Activated naive CD8-positive, alpha-beta T cell treated with anti-CD3 and anti-CD28 coated beads, Interleukin-2, amount 50 U/mL, for 24 hours (primary cell): ENCODE results near the gene MBP.
A peak's percentile ranks its signal among the peaks of the same experiment; 100 is the strongest.

Experiments used
- ATAC-seq: fragments of 150-1000 bp; cut with Tn5 transposase; one replicate; pipeline ENCODE4 v1.10.0; 2021
- DNase-seq: peaks from one replicate; pipeline ENCODE4 v3.0.0; 2021
- H3K27ac Mint-ChIP-seq: one replicate; pipeline ENCODE4 v1.8.0; 2021; ENCODE audit warnings: mild to moderate bottlenecking, mixed read lengths
- H3K27me3 Mint-ChIP-seq: one replicate; pipeline ENCODE4 v1.8.0; 2021; ENCODE audit warnings: mixed read lengths
- H3K36me3 Mint-ChIP-seq: one replicate; pipeline ENCODE4 v1.8.0; 2021; ENCODE audit warnings: low read depth, mixed read lengths
- H3K4me1 Mint-ChIP-seq: one replicate; pipeline ENCODE4 v1.8.0; 2021; ENCODE audit warnings: mixed read lengths
- H3K4me3 Mint-ChIP-seq: one replicate; pipeline ENCODE4 v1.8.0; 2021; ENCODE audit warnings: mild to moderate bottlenecking, moderate library complexity, mixed read lengths
- H3K9me3 Mint-ChIP-seq: one replicate; pipeline ENCODE4 v1.8.0; 2021; ENCODE audit warnings: mixed read lengths

MBP gene

GRCh38 chr18:77047803-77048419, 84.7 kb downstream of the MBP start:
- ATAC-seq (no peak), DNase-seq (no peak)
- peaks cover 23% of the 10 kb centered on the region for H3K36me3 Mint-ChIP-seq
- H3K27me3 Mint-ChIP-seq = no peaks in the 10 kb centered on the region
- H3K4me1 Mint-ChIP-seq = peaks cover 15% of the 10 kb centered on the region
- no peak overlapping the region for H3K4me3 Mint-ChIP-seq
- H3K9me3 Mint-ChIP-seq = no peaks in the 10 kb centered on the region
- peak overlapping the region; percentile 67 for H3K27ac Mint-ChIP-seq

DNA sequence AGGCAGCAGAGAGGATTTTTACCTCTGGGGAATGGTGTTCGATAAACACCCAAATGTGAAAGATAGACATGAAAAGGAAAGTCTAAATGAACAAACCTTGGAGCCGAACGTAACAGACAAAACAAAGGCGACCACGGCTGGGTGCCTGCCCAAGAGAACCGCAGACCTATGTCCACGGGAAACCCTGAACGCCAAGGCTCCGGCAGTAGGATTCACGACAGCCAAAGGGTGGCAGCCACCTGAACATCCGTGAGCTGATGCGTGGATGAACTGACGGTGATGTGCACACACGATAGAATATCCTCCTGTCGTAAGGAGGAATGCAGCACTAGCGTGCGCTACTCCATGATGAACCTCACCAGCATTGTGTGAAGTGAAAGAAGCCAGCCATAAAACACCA, 85.6 kb downstream of the MBP start:
- no peak overlapping the region for H3K27ac Mint-ChIP-seq
- peaks cover 30% of the 10 kb centered on the region for H3K36me3 Mint-ChIP-seq
- no peaks in the 10 kb centered on the region for H3K9me3 Mint-ChIP-seq
- DNase-seq (no peak), ATAC-seq (no peak)
- H3K27me3 Mint-ChIP-seq = no peaks in the 10 kb centered on the region
- H3K4me1 Mint-ChIP-seq = peaks cover 9% of the 10 kb centered on the region
- no peak overlapping the region for H3K4me3 Mint-ChIP-seq

DNA sequence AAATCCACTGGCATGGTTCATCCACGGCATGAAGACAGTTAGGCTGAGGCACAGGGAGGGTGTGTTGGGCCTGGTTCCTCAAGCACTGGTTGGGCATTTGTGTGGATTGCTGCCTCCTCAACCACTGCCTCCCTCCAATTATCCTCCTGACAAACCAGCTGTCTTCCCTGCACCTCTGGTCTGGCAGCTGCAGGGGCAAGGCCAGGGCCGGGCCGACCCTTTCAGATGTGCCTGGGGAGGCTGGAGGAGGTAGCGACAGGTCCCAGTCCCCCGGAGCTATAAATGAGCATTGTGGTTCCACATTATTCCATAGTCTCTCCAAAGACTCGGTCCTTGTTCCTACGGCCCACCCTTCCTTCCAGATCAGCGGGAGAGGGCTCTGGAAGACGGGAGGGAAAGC, 86.2 kb downstream of the MBP start:
- no peak for ATAC-seq
- DNase-seq = no peak
- H3K27me3 Mint-ChIP-seq = no peaks in the 10 kb centered on the region
- no peak overlapping the region for H3K4me3 Mint-ChIP-seq
- no peak overlapping the region for H3K27ac Mint-ChIP-seq
- peaks cover 7% of the 10 kb centered on the region for H3K4me1 Mint-ChIP-seq
- H3K9me3 Mint-ChIP-seq = no peaks in the 10 kb centered on the region
- H3K36me3 Mint-ChIP-seq = peaks cover 30% of the 10 kb centered on the region

DNA sequence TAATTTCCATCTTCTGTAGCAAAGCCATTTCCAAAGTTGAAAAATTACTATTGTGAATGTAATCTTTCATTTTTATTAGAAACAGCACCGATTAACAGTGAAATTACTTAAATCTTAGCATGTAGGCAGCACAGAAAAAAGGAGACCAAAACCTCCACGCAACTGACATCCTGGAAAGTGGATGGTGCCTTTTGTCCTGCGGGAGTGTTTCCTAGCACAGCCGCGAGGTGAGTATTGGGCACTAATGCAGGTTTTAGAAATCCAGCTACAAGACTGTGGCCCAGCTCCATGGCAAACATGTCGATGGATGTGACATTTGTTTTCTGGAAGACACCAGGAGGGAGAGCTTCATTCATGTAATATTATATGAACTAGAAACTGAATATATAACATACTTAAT, 86.9 kb downstream of the MBP start:
- H3K9me3 Mint-ChIP-seq = no peaks in the 10 kb centered on the region
- peaks cover 31% of the 10 kb centered on the region for H3K36me3 Mint-ChIP-seq
- no peak for ATAC-seq
- H3K4me1 Mint-ChIP-seq = peaks cover 7% of the 10 kb centered on the region
- no peak for DNase-seq
- H3K27ac Mint-ChIP-seq = no peak overlapping the region
- H3K4me3 Mint-ChIP-seq = no peak overlapping the region
- no peaks in the 10 kb centered on the region for H3K27me3 Mint-ChIP-seq

DNA sequence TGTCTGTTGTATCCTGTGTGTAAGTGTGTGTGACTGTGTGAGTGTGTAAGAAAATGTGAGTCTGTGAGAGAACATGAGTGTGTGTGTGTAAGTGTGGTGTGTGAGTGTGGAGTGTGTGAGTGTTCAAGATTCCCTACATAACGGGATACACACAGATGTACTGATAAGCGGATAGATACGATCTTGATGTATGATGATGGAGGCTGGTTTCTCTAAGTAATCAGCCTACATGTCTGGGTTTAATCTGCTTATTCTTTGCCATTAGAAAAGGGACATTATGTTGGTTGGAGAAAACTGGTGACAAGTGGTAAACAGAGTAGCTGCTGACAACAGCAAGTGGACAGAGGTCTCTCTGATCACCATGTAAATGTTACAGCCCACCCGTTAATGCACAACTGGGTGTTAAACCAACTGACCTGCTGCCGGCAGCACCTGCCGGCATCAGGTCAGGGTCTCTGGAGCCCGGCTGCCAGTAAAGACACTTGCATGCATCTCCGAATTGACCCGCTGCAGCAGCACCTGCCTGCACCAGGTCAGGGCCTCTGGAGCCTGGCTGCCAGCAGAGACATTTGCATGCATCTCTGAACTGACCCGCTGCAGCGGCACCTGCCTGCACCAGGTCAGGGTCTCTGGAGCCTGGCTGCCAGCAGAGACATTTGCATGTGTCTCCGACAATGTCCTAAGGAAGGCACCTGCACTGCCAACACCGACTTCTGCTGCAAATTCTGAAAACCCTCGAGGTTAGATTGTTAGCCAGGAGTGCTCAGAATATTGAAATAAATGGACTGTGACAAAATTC, 87.5 kb downstream of the MBP start:
- DNase-seq (no peak), ATAC-seq (no peak)
- H3K27ac Mint-ChIP-seq = peak overlapping the region; percentile 8
- H3K4me3 Mint-ChIP-seq = no peak overlapping the region
- no peaks in the 10 kb centered on the region for H3K27me3 Mint-ChIP-seq
- H3K36me3 Mint-ChIP-seq = peaks cover 34% of the 10 kb centered on the region
- no peaks in the 10 kb centered on the region for H3K9me3 Mint-ChIP-seq
- H3K4me1 Mint-ChIP-seq = peaks cover 12% of the 10 kb centered on the region

GRCh38 chr18:77043541-77044280, 88.9 kb downstream of the MBP start:
- Mint-ChIP-seq H3K4me1 (peaks cover 20% of the 10 kb centered on the region), H3K4me3 (no peak overlapping the region), H3K36me3 (peaks cover 35% of the 10 kb centered on the region), H3K9me3 (no peaks in the 10 kb centered on the region), H3K27ac (no peak overlapping the region), H3K27me3 (no peaks in the 10 kb centered on the region)
- DNase-seq (no peak), ATAC-seq (no peak)

DNA sequence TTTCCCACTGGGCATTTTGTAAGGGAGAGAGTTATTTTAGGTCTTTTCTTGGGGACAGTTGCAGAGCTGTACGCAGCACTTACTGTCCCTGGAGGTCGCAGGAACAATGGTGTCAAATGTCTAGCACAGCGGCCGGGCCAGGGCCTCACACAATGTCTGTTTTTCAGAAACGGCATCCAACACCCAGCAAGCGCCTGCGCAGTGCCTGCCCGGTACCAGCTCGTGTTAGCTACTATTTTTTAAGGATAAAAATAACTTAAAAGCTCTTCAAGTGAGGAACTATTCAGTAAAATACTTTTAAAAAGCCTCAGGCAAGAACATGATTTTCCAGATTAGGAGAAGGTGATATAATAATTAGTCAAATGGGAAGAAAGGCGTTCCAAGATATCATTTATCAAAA, 90.0 kb downstream of the MBP start:
- no peak for ATAC-seq
- peaks cover 20% of the 10 kb centered on the region for H3K4me1 Mint-ChIP-seq
- DNase-seq = no peak
- H3K27ac Mint-ChIP-seq = no peak overlapping the region
- H3K9me3 Mint-ChIP-seq = no peaks in the 10 kb centered on the region
- no peak overlapping the region for H3K4me3 Mint-ChIP-seq
- H3K36me3 Mint-ChIP-seq = peaks cover 30% of the 10 kb centered on the region
- no peaks in the 10 kb centered on the region for H3K27me3 Mint-ChIP-seq

- Mint-ChIP-seq H3K27ac (peak overlapping the region; percentile 75), H3K9me3 (no peaks in the 10 kb centered on the region), H3K36me3 (peaks cover 26% of the 10 kb centered on the region), H3K27me3 (no peaks in the 10 kb centered on the region), H3K4me3 (no peak overlapping the region), H3K4me1 (peaks cover 36% of the 10 kb centered on the region)
- DNase-seq = no peak
- ATAC-seq = no peak
Observed at GRCh38 chr18:77039196-77040130, 93.1 kb downstream of the MBP start.

- H3K9me3 Mint-ChIP-seq = no peaks in the 10 kb centered on the region
- H3K27me3 Mint-ChIP-seq = no peaks in the 10 kb centered on the region
- DNase-seq (no peak), ATAC-seq (no peak)
- no peak overlapping the region for H3K4me3 Mint-ChIP-seq
- H3K27ac Mint-ChIP-seq = peak overlapping the region; percentile 38
- H3K36me3 Mint-ChIP-seq = peaks cover 25% of the 10 kb centered on the region
- peaks cover 43% of the 10 kb centered on the region for H3K4me1 Mint-ChIP-seq
Observed at GRCh38 chr18:77038182-77038858, 94.3 kb downstream of the MBP start.

DNA sequence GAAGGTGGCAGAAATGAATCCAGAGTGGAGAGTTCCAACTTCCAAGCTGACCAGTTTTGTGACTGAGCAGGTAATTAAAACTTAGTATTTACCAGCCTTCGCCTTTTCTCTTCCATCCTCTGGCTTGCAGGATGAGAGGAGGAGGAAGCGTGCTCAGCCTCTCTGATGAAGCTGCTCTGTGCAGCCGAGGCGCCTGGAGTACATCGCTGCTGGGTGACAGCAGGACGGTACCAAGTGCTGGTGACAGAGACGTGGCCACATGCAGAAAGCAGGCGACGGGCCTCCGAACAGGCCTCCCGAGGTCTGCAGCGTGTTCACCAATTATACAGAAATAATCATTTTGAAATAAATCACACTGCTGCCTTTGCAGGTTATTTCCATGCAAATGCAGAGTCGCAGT, 95.0 kb downstream of the MBP start:
- no peak overlapping the region for H3K4me3 Mint-ChIP-seq
- H3K27me3 Mint-ChIP-seq = no peaks in the 10 kb centered on the region
- DNase-seq (no peak), ATAC-seq (no peak)
- peak overlapping the region; percentile 38 for H3K27ac Mint-ChIP-seq
- H3K4me1 Mint-ChIP-seq = peaks cover 50% of the 10 kb centered on the region
- H3K36me3 Mint-ChIP-seq = peaks cover 21% of the 10 kb centered on the region
- no peaks in the 10 kb centered on the region for H3K9me3 Mint-ChIP-seq

DNA sequence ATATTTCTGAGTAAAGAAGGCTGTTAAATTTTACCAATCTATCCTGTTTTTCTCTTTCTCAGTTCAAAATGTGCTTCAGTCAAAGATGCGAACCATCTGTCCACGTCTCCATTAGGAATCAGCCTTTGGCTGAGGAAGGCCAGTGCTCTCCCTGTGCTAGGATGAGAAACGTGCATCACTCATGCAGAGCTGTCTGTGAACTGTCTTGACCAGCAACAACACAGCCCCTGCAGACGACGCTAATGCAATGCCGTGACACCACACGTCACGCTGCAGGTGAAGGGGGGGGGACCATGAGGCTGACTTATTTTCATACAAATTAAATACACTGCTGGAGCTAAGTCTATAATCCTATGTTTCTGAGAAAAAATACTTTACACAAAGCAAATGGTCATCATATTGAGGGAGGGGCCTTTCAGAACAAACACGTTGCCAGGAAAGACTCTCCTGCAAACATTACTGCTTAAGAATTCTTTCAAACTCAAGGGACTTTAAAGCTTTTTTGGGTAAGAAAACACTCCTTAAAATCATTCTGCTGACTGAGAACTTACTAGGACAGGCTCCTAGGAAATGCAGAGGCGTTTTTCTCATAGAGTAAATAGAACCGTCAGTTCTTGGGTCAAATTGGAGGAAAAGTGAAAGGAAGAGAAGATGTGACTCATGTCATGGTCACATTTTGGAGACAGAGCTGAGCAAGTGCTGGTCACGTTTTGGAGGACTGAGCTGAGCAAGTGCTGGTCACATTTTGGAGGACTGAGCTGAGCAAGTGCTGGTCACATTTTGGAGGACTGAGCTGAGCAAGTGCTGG, 97.0 kb downstream of the MBP start:
- DNase-seq (no peak), ATAC-seq (no peak)
- no peaks in the 10 kb centered on the region for H3K27me3 Mint-ChIP-seq
- no peaks in the 10 kb centered on the region for H3K9me3 Mint-ChIP-seq
- H3K27ac Mint-ChIP-seq = no peak overlapping the region
- peaks cover 23% of the 10 kb centered on the region for H3K36me3 Mint-ChIP-seq
- peaks cover 59% of the 10 kb centered on the region for H3K4me1 Mint-ChIP-seq
- H3K4me3 Mint-ChIP-seq = no peak overlapping the region

GRCh38 chr18:77033575-77033974, 99.0 kb downstream of the MBP start:
- Mint-ChIP-seq H3K27me3 (no peaks in the 10 kb centered on the region), H3K36me3 (peaks cover 28% of the 10 kb centered on the region), H3K9me3 (no peaks in the 10 kb centered on the region), H3K27ac (no peak overlapping the region), H3K4me1 (peaks cover 44% of the 10 kb centered on the region), H3K4me3 (no peak overlapping the region)
- ATAC-seq (no peak), DNase-seq (no peak)

DNA sequence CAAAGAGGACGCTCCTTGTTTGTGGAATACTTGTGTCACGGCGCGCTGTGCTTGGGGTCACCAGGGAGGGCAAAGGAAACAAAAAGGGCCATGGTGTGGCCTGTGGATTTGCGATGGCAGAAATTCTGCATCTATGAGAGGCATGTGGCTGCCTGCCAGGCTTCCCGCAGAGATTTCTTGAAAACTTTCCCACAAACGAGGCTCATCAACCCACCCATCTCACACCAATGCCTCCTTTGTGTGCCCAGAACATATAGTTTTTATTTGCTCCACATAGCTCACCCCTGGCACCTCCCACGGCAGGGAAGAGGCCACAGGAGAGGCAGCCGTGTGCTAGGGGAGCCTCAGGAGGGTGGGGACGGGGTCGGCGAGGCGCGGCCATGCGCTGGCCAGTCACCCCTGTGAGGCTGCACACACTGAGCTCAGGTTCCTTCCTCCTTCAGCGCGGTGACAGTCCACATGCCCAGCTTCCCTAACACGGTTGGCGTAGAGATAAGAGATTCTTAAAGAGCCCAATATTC, 100.3 kb downstream of the MBP start:
- ATAC-seq = no peak
- DNase-seq = no peak
- Mint-ChIP-seq H3K9me3 (no peaks in the 10 kb centered on the region), H3K4me3 (no peak overlapping the region), H3K36me3 (peaks cover 28% of the 10 kb centered on the region), H3K27me3 (no peaks in the 10 kb centered on the region), H3K4me1 (peaks cover 38% of the 10 kb centered on the region), H3K27ac (no peak overlapping the region)
